HG02623 (cell line): ENCODE data around the gene TJP1.
"Not testable (repeated sequence)": the region's sequence is repeated elsewhere in the genome, so short reads cannot be mapped to it uniquely, and the experiment has no call there.

Source experiments
- ATAC-seq: cut with Tn5 transposase; IDR thresholded peaks from one replicate; pipeline ENCODE4 v1.9.1; 2021; ENCODE audit warnings: moderate library complexity; ENCODE audit not compliant: unreplicated experiment

The TJP1 gene

GRCh38 chr15:29670266-29670665 is 152.0 kb downstream of the TJP1 start:
- no peak for ATAC-seq

- ATAC-seq: no peak
Observed at GRCh38 chr15:29669823-29670222, 152.4 kb downstream of the TJP1 start.

GRCh38 chr15:29668120-29668602 is 154.1 kb downstream of the TJP1 start:
- no peak for ATAC-seq

- no peak for ATAC-seq
Observed at GRCh38 chr15:29666241-29666640, 156.0 kb downstream of the TJP1 start.

GRCh38 chr15:29665444-29666003 is 156.7 kb downstream of the TJP1 start:
- ATAC-seq: no peak

- ATAC-seq: no peak
Observed at GRCh38 chr15:29664406-29664805, 157.9 kb downstream of the TJP1 start.

GRCh38 chr15:29657476-29657817 is 164.8 kb downstream of the TJP1 start:
- ATAC-seq: not testable (repeated sequence)

GRCh38 chr15:29656636-29657475 is 165.4 kb downstream of the TJP1 start:
- no peak for ATAC-seq

- no peak for ATAC-seq
Observed at GRCh38 chr15:29652595-29652994, 169.7 kb downstream of the TJP1 start.

- ATAC-seq: no peak
Observed at GRCh38 chr15:29651476-29652233, 170.6 kb downstream of the TJP1 start.
